GM18511 (cell line): ENCODE results near the gene KCNS3.
"Not testable (repeated sequence)": the region's sequence is repeated elsewhere in the genome, so short reads cannot be mapped to it uniquely, and the experiment has no call there.

Experiments
- ATAC-seq: cut with Tn5 transposase; IDR thresholded peaks from one replicate; pipeline ENCODE4 v1.9.1; 2021; ENCODE audit warnings: mild to moderate bottlenecking, moderate library complexity; ENCODE audit not compliant: unreplicated experiment

KCNS3 gene

GRCh38 chr2:17940091-17940630 is 61.7 kb downstream of the KCNS3 start:
- ATAC-seq = no peak

- no peak for ATAC-seq
These were observed 65.0 kb downstream of the KCNS3 start for GRCh38 chr2:17943444-17943843.

- no peak for ATAC-seq
These were observed 68.6 kb downstream of the KCNS3 start for GRCh38 chr2:17947113-17947512.

GRCh38 chr2:17950006-17950405 is 71.5 kb downstream of the KCNS3 start:
- ATAC-seq = no peak

GRCh38 chr2:17951563-17951962 is 73.1 kb downstream of the KCNS3 start:
- no peak for ATAC-seq

- no peak for ATAC-seq
These were observed 80.1 kb downstream of the KCNS3 start for GRCh38 chr2:17958466-17959092.

- ATAC-seq = no peak
These were observed 80.9 kb downstream of the KCNS3 start for GRCh38 chr2:17959356-17959755.

- ATAC-seq = no peak
These were observed 81.4 kb downstream of the KCNS3 start for GRCh38 chr2:17959833-17960232.

GRCh38 chr2:17960925-17961324 is 82.5 kb downstream of the KCNS3 start:
- ATAC-seq = no peak

GRCh38 chr2:17961789-17962188 is 83.3 kb downstream of the KCNS3 start:
- ATAC-seq = no peak

GRCh38 chr2:17962876-17963275 is 84.4 kb downstream of the KCNS3 start:
- ATAC-seq = no peak

- ATAC-seq = not testable (repeated sequence)
These were observed 85.1 kb downstream of the KCNS3 start for GRCh38 chr2:17963571-17963970.

GRCh38 chr2:17965196-17965595 is 86.7 kb downstream of the KCNS3 start:
- ATAC-seq = no peak

- no peak for ATAC-seq
These were observed 88.3 kb downstream of the KCNS3 start for GRCh38 chr2:17966798-17967197.

- no peak for ATAC-seq
These were observed 91.2 kb downstream of the KCNS3 start for GRCh38 chr2:17969661-17970060.

- ATAC-seq = no peak
These were observed 93.2 kb downstream of the KCNS3 start for GRCh38 chr2:17971531-17972125.

GRCh38 chr2:17972991-17973390 is 94.5 kb downstream of the KCNS3 start:
- no peak for ATAC-seq

GRCh38 chr2:17975401-17975800 is 96.9 kb downstream of the KCNS3 start:
- no peak for ATAC-seq

GRCh38 chr2:17976871-17977746 is 98.6 kb downstream of the KCNS3 start:
- no peak for ATAC-seq

- ATAC-seq = no peak
These were observed 101.2 kb downstream of the KCNS3 start for GRCh38 chr2:17979707-17980106.

GRCh38 chr2:17981936-17982335 is 103.5 kb downstream of the KCNS3 start:
- ATAC-seq = no peak
